CD4-positive, alpha-beta T cell treated with Interleukin-4 for 1 hour (primary cell): ENCODE data around the gene AKT1.
"Not testable (repeated sequence)": the region's sequence is repeated elsewhere in the genome, so short reads cannot be mapped to it uniquely, and the experiment has no call there.

Experiments
- DNase-seq, 2 donors: peaks; one replicate each; pipeline ENCODE4 v3.0.0-alpha.2; 2020 to 2022

AKT1 gene

DNA sequence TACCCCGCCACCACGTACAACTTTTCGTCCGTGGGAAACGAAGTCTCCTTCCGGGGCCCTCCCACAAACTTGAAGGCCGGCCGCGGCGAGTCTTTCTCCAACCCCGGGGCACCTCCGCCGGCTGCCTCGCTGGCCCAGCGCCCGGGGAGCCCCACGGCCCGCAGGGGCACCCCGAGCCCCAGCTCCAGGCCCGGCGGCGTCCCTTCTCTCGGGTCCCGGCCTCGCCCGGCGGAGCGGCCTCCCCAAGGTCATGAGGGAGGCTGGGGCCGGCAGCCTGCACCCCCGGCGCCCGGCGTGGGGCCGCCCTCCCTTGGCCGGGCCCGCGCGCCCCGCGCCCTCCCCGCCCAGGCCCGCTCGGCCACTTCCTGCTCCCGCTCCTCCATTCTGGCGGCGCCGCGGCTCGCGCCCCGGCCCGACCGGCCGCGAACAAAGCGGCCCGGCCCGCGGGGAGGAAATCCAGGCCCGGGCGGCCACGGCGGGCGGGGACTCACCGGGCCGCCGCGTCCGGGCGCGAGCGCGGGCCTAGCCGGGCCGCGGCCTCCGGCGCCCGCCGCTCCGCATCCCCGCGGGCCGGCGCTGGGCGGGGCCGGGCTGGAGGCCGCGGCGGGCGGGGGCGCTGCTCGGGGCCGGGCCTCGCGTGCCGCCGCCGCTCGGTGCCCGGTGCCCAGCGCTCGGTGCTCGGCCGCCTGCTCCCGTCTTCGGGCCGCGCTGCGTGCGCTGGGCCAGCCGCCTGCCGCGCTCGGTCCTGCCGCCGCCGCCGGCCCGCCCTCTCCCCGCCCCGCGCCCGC is at the start of gene AKT1:
TSS of gene AKT1 (minus strand) at position 756 of the 788 bp plus-strand sequence. CDS start 3,105 bp downstream, outside the sequence.
- DNase-seq: peak in 1 of 2 donors; percentile 34

DNA sequence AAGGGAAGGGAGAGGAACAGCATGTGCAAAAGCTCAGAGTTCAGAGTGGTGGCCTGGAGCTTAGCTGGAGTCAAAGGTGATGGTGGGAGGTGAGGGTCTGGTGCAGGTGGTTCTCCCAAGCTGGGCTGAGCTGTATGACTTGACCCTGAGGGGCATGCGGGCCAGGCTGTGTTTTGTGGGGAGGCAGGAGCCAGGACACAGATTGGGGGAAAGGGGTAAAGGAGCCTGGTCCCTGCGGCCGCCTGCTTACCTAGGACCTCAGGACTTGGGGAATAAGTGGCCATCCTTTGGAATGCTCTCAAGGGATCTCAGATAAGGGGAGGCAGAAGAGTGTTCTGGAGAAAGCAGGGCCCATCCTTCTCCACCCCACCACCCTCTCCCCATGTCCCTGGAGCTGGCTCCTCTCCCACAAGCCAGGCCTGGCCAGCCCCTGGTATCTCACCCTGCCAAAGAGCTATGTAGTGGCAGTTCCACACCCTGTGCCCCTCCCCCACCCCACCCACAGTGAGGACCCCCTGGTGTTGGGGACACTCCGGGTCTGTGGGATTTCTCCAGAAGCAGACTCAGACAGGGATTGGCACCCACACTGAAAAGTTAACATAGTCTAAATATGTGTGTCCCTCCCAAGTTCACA is 49.6 kb upstream of the AKT1 start:
- no peak for DNase-seq

- DNase-seq: no peak
Measured at GRCh38 chr14:104844306-104845032, 48.9 kb upstream of the AKT1 start.

- no peak for DNase-seq
Measured at GRCh38 chr14:104843442-104844305, 48.1 kb upstream of the AKT1 start.

DNA sequence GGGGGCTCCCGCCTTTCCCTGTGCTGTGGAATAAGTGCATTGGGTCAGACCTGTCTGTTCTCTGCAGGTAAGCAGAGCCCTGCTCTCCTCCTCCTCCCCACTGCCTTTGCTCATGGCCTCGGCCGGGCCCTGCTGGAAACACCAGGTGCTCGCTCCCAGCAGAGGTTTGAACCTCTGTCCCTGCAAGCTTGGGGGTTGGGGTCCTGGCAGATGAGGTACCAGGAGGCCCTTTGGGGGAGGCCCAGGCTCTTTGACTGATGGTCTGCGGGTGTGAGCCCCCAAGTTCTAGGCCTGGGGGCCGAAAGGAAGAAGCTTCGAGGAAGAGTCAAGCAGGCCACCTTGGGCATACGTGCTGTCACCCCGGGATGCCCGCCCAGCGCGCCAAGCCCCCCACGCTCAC is 47.5 kb upstream of the AKT1 start:
- DNase-seq: no peak

DNA sequence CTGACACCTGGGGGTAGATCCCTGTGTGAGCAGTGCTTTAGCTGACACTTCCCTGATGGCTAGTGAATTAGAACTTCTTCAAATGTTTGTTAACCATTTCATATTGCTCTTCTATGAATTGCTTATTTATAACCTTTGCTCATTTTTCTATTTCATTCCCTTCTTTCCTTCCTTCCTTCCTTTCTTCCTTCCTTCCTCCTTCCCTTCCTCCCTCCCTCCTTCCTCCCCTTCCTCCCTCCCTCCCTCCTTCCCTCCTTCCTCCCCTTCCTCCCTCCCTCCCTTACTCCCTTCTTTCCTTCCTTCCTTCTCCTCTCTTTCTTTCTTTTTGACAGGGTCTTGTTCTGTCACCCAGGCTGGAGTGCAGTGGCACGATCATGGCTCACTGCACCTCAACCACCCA is 46.2 kb upstream of the AKT1 start:
- DNase-seq: no peak

GRCh38 chr14:104836171-104836935 is 40.8 kb upstream of the AKT1 start:
- DNase-seq: not testable (repeated sequence)

GRCh38 chr14:104830781-104831180 is 35.2 kb upstream of the AKT1 start:
- DNase-seq: no peak

- peak; percentile 68 to 70 for DNase-seq
Measured at GRCh38 chr14:104827177-104828055, 31.9 kb upstream of the AKT1 start.

DNA sequence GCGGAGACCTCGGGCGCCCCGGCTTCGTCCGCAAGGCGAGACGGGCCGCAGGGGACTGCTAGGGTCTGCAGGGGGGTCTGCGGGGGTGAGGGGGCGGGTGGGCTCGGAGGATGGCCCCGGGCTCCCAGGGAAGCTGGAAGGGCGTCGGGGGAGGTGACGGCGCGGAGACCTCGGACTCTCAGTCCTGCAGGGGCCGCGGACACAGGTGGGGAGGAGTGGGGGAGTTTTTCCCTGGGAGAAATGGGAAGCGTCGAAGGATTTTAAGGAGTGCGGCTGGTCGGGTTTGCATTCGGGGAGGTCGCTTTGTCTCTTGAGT is 31.3 kb upstream of the AKT1 start:
- DNase-seq: no peak

GRCh38 chr14:104826189-104826860 is 30.8 kb upstream of the AKT1 start:
- peak; percentile 88 to 90 for DNase-seq

GRCh38 chr14:104824353-104824997 is 28.9 kb upstream of the AKT1 start:
- no peak for DNase-seq

GRCh38 chr14:104822821-104823615 is 27.5 kb upstream of the AKT1 start:
- DNase-seq: no peak

DNA sequence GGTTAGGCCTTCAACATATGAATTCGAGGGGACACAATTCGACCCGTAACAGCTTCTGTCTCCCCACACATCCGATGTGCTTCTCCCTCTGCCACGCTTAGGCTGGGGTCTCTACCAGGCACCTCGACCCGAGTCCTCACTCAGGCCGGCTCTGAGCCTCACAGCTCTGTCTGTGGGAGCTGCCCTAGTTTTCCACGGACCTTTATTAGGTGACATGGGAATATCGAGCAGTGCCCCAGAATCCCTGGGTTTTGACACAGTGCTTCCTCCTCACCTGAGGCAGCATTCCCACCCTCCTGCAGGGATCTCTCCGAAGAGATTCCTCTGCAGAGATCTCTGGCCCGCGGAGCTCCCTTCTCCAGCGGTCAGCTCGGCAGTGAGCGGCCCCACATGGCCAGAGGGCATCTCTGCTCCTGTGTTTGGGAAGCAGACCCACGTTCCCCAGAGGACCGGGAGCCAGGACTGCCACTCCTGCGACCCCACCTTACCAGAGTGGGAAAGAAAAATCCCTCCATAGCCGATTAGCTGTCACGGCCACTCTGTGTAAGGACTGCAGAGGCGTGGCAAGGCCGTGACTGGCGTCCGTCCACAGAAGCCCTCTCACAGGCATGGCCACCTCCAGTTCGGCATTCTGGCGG is 26.5 kb upstream of the AKT1 start:
- no peak for DNase-seq

- DNase-seq: no peak
Measured at GRCh38 chr14:104821229-104821945, 25.8 kb upstream of the AKT1 start.

DNA sequence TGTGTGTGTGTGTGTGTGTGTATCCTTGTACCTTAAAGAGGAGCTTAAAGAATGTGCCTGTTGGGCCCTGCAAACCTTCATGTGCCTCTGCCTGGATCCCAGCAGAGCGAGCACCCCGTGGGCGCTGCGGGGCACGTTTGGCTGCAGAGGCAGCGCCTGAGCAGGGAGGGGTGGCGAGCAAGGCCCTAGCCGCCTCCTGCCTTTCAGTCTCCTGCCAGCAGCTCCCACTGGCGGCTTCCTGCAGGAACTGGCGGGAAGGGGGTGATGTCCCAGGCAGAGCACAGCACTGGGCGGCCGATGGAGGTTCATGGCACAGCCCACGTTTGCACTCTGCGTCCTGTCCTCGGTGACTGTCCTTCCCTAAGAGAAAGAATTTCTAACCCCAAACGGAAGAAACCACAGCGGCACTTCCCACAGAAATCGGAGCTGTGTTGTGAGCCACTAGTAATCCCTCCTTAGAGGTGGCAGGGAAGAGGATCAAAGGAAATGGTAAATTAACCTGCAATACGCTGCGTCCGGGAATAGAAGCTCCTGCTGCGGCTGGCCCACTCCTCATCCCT is 25.2 kb upstream of the AKT1 start:
- no peak for DNase-seq

- no peak for DNase-seq
Measured at GRCh38 chr14:104819361-104819781, 23.8 kb upstream of the AKT1 start.
